GM12874 (cell line): ENCODE results near the gene ACAD11.

Experiments
- TF ChIP-seq, protein P1 (sequence below): IDR thresholded peaks from 2 replicates; pipeline ENCODE4 v1.5.1; 2011; ENCODE audit warnings: low read depth, mild to moderate bottlenecking, control low read depth, low read length, moderate library complexity; ENCODE audit not compliant: insufficient read depth

The ACAD11 gene

DNA sequence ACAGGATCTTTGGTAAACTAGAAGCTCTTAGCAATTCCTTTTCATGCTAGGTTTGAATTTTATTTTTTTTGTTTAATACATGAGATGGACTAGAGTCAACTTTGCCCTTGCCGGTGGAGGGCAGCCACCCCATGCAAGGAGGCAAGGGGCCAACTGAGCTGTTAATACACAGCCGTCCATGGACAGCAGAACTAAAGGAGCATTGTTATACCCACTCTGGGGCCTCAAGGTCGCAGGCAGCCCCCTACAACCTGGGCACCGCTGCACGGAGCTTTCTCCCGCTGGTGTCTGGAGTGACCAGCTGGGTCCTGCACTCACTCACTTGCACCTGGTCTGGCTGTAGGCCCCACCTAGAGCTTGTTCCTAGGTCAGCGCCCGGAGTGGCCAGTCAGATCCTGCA is 110.4 kb downstream of the ACAD11 start:
- TF ChIP-seq, protein P1, sequence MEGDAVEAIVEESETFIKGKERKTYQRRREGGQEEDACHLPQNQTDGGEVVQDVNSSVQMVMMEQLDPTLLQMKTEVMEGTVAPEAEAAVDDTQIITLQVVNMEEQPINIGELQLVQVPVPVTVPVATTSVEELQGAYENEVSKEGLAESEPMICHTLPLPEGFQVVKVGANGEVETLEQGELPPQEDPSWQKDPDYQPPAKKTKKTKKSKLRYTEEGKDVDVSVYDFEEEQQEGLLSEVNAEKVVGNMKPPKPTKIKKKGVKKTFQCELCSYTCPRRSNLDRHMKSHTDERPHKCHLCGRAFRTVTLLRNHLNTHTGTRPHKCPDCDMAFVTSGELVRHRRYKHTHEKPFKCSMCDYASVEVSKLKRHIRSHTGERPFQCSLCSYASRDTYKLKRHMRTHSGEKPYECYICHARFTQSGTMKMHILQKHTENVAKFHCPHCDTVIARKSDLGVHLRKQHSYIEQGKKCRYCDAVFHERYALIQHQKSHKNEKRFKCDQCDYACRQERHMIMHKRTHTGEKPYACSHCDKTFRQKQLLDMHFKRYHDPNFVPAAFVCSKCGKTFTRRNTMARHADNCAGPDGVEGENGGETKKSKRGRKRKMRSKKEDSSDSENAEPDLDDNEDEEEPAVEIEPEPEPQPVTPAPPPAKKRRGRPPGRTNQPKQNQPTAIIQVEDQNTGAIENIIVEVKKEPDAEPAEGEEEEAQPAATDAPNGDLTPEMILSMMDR, result no peak

DNA sequence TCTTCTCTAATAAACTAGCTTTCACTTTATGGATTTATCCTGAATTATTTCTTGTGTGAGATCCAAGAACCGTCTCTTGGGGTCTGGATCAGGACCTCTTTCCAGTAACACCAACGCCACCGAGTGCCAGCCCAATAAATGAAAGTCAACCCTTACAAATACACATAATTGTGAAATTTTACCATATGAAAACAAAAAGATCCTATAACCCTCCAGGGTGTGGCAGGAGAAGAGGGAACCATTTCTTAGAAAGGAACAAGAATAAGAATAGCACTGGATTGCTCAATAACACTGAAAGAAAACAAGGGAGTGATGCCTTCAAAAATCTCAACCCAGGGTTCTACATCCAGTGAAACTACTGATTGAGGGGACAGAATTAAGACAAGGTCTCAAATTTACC is 114.1 kb downstream of the ACAD11 start:
- TF ChIP-seq, protein P1, result no peak

DNA sequence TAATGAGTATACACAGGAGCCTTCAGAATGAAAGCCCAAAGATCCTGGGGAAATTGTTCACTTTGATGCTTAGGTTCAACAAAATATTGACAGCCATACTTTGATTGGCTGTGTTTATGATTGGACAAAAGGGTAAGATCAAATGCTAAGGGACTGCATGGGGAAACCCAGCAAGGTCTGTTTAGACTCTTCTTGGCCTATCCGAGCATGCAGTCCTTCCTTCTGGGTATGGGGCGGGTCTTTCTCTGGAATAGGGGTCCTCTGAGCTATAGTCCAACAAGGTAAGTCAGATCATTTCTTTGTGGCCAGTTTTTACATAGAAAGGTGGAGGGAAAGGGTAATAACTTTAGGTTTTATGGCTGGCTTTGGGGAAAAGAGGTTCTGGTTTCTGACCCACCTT is 115.5 kb downstream of the ACAD11 start:
- TF ChIP-seq, protein P1, result no peak

DNA sequence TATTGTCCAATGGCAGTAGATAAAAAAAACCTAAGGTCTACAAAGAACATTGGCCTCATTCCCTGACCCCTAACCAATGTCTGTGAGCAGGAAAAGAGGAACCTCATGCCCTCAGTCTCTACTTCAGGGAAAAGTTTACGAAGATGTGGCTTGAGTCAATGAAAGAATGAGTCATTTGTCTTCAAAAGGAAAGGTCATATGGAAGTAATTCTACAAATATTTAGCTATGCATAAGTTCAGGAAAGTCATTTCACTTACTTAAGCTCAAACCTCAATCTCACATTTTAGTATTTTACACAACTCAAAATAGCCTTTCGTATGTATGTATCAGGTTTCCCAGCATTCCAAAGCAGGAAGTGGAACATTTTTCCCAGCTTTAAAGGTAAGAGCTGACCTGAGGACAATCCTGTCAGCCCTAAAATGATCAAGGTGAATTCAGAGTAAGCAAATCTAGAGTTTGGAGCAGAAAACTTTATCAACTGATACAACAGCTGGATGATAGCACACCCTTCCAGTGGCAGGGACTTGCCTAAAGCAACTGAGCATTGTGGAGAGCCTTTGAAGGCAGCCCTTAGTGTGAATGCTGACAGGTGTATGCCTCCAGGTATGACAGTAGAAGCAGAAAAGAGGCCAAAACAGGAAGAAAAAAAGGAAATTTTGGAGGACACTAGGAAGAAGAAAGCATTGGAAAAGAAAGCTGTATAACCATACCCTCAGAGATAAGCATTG is 116.4 kb downstream of the ACAD11 start:
- TF ChIP-seq, protein P1, result no peak

DNA sequence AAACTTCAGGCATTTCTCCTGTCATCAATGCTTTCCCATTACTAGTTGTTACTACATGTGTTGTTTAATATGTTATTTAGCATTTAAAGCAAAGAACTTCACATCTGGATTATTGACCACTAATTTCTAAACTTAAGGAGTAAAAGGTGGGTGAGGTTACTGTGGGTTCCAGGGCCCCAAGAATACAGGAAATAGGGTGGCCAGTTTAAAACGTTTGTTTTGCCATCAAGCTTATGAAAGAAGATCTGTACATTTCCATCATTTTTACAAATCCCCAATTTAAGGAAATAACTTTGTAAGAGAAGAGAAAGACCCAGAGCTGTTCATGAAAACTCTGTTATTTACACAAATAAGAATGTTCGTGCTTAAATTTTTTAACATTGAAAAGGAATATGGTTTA is 117.0 kb downstream of the ACAD11 start:
- TF ChIP-seq, protein P1, result no peak

DNA sequence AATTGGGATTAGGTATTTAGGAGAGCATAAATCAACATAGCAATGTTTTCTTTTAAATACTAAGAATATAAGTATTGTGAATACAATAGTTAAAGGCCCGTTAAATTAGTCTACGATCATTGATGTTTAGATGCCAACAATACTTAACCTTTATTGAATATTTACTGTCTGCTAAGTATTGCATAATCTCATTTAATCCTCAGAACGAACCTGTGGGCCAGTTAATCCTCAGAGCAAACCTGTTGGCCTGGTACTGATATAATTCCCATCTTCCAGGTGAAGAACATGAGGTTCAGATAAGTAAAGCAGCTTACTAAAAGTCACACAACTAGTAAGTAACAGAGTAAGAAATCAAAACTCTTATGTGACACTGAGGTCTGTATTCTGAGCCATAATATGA is 119.9 kb downstream of the ACAD11 start:
- TF ChIP-seq, protein P1, result no peak

DNA sequence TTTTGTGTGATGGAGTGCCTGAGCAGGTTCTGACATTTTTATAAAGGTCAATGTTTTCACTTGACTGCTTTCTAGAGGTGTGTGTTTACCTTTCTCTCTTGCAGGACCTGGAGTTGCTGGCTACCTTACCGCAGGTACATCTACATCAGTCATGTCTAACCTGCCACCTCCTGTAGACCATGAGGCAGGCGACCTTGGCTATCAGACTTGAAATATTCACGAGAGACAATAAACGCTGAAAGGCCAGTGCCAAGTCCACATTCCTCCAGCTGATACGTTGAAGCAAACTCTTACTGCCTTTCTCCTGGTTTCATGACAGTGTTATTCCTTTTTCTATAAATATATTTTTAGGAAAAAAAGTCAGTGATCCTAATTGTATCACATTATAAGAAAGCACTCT is 121.5 kb downstream of the ACAD11 start:
- TF ChIP-seq, protein P1, result no peak

DNA sequence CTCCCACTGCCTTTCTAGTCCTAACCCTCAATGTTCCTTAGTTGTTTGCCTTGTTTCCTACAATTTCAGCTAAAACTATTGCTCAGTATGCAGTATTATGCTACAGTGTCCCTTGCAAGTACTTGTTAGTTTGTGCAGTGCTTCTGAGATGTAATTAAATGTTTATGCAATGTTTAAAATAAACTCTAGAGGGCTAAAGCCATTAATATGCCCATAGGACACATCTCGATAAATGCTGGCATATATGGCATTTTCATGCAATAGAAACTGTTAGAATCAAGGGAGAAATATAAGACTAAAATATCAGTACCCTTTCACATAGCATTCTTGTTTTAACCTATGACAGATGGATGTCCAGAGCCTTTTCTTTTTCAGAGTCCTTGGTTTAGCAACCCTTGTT is 122.3 kb downstream of the ACAD11 start:
- TF ChIP-seq, protein P1, result no peak
